Bronchial epithelial cell (primary cell): Measurements from ENCODE around the gene AGBL4. TPM values are rescaled to one million over a fixed set of nuclear protein-coding genes. Genes with fewer than 3 reads are reported as not detected.

Experiments
- DNase-seq: peaks from one replicate; pipeline ENCODE4 v3.0.0-alpha.2; 2010; ENCODE audit warnings: low read depth
- FAIRE-seq: peaks from 2 replicates; lab custom pipeline; 2011; peaks lifted over from hg19 to GRCh38; lab: Jason Lieb, UNC
- H3K27me3 ChIP-seq: 2 replicates; pipeline ENCODE4 v1.5.1; 2011; ENCODE audit warnings: low read length; ENCODE audit not compliant: control insufficient read depth, insufficient read depth
- H3K36me3 ChIP-seq: 2 replicates; pipeline ENCODE4 v1.5.1; 2011; ENCODE audit warnings: low read length; ENCODE audit not compliant: control insufficient read depth, insufficient read depth
- H3K4me3 ChIP-seq: 2 replicates; pipeline ENCODE4 v1.5.1; 2011; ENCODE audit warnings: mild to moderate bottlenecking, low read depth, low read length, control low read depth
- CTCF ChIP-seq: IDR thresholded peaks from 2 replicates; pipeline ENCODE4 v1.5.1; 2011; ENCODE audit warnings: mild to moderate bottlenecking, moderate library complexity, low read length, control low read depth, inconsistent platforms; ENCODE audit not compliant: insufficient read depth, severe bottlenecking
- total RNA-seq: library from RNA; depleted of rRNA; stranded (reverse); fragments of >200 nt; gene quantifications from 2 replicates; pipeline ENCODE4 v1.2.1, GENCODE V29; 2014

The AGBL4 gene
- total RNA-seq, 1 donor from 2014 or later, result not detected

GRCh38 chr1:48955774-48956173 lies 1068.0 kb downstream of the AGBL4 start:
- DNase-seq (no peak), FAIRE-seq (no peak)
- no peaks in the 10 kb centered on the region for H3K27me3 ChIP-seq
- no peak overlapping the region for H3K4me3 ChIP-seq
- no peak for TF ChIP-seq CTCF
- no peaks in the 10 kb centered on the region for H3K36me3 ChIP-seq

- no peaks in the 10 kb centered on the region for H3K36me3 ChIP-seq
- DNase-seq, result no peak
- FAIRE-seq, result no peak
Measured at GRCh38 chr1:48953617-48954016, 1070.1 kb downstream of the AGBL4 start.

GRCh38 chr1:48948562-48948961 lies 1075.2 kb downstream of the AGBL4 start:
- FAIRE-seq (no peak), DNase-seq (no peak)
- Histone ChIP-seq H3K4me3 (no peak overlapping the region), H3K36me3 (no peaks in the 10 kb centered on the region), H3K27me3 (no peaks in the 10 kb centered on the region)
- TF ChIP-seq CTCF, result no peak

More at GRCh38 chr1:48953617-48954016, 1070.1 kb downstream of the AGBL4 start:
- no peak for TF ChIP-seq CTCF
- H3K4me3 ChIP-seq, result no peak overlapping the region
- no peaks in the 10 kb centered on the region for H3K27me3 ChIP-seq

GRCh38 chr1:48947761-48948537 lies 1075.8 kb downstream of the AGBL4 start:
- TF ChIP-seq CTCF, result no peak
- Histone ChIP-seq H3K36me3 (no peaks in the 10 kb centered on the region), H3K27me3 (no peaks in the 10 kb centered on the region), H3K4me3 (no peak overlapping the region)
- FAIRE-seq, result no peak
- no peak for DNase-seq

GRCh38 chr1:48946070-48946469 lies 1077.7 kb downstream of the AGBL4 start:
- FAIRE-seq, result no peak
- no peak for DNase-seq
- H3K36me3 ChIP-seq, result no peaks in the 10 kb centered on the region
- no peak for TF ChIP-seq CTCF
- H3K4me3 ChIP-seq, result no peak overlapping the region
- no peaks in the 10 kb centered on the region for H3K27me3 ChIP-seq
